PC-9 (cell line): ENCODE measurements around the gene ABCC6. TPM values are rescaled to one million over a fixed set of nuclear protein-coding genes. Genes with fewer than 3 reads are reported as not detected.

Experiments
- BruUV-seq: library from RNA; stranded (reverse); fragments of 400-500 nt; replicated peaks from 2 replicates; lab custom pipeline; 2021; lab: Mats Ljungman, UMichigan
- CTCF ChIA-PET: fragments of 300-600 bp; sonication (Branson Sonifier 250); formaldehyde crosslinking; loops from one replicate; lab custom pipeline; 2022; ENCODE audit warnings: antibody characterized with exemption; lab: Charles Lee
- POLR2A ChIA-PET: fragments of 300-600 bp; sonication (Branson Sonifier 250); formaldehyde crosslinking; loops from one replicate; lab custom pipeline; 2022; ENCODE audit warnings: antibody characterized with exemption; ENCODE audit not compliant: unreplicated experiment; lab: Charles Lee
- DNase-seq, 2 experiments: peaks; one replicate each; pipeline versions ENCODE4 v3.0.0 to v3.0.0-alpha.2; 2015 to 2022; ENCODE audit warnings: mixed read lengths in 1 of 2
- H2AFZ ChIP-seq: fragments of 200-600 bp; sonication (generic); 2 replicates; pipeline ENCODE4 v1.8.1; 2017; ENCODE audit warnings: antibody characterized with exemption
- H3F3A ChIP-seq: fragments of 200-600 bp; sonication (generic); 2 replicates; pipeline ENCODE4 v1.8.1; 2017; ENCODE audit warnings: antibody characterized with exemption, mild to moderate bottlenecking, low read depth; ENCODE audit not compliant: insufficient read depth
- H3K27ac ChIP-seq: fragments of 200-600 bp; sonication (generic); 2 replicates; pipeline ENCODE4 v1.6.1; 2016; ENCODE audit warnings: mixed run types
- H3K27me3 ChIP-seq: fragments of 200-600 bp; sonication (generic); 2 replicates; pipeline ENCODE4 v1.6.1; 2016; ENCODE audit warnings: low read depth, mixed run types; ENCODE audit not compliant: insufficient read depth
- H3K36me3 ChIP-seq: fragments of 200-600 bp; sonication (generic); 2 replicates; pipeline ENCODE4 v1.6.1; 2016; ENCODE audit warnings: low read depth, mixed run types
- H3K4me1 ChIP-seq: fragments of 200-600 bp; sonication (generic); replicated peaks from 2 replicates; pipeline ENCODE4 v1.6.1; 2016; ENCODE audit warnings: mixed run types; ENCODE audit not compliant: insufficient read depth
- H3K4me2 ChIP-seq: fragments of 200-600 bp; sonication (generic); 2 replicates; pipeline ENCODE4 v1.6.1; 2017; ENCODE audit warnings: mixed run types
- H3K4me3 ChIP-seq: fragments of 200-600 bp; sonication (generic); 2 replicates; pipeline ENCODE4 v1.6.1; 2016; ENCODE audit warnings: mixed run types
- H3K79me2 ChIP-seq: fragments of 200-600 bp; sonication (generic); 2 replicates; pipeline ENCODE4 v1.6.1; 2017; ENCODE audit warnings: low read depth, mixed run types
- H3K9me2 ChIP-seq: fragments of 200-600 bp; sonication (generic); 2 replicates; pipeline ENCODE4 v1.8.1; 2017; ENCODE audit warnings: mild to moderate bottlenecking; ENCODE audit not compliant: insufficient read depth
- H3K9me3 ChIP-seq: fragments of 200-600 bp; sonication (generic); 2 replicates; pipeline ENCODE4 v1.8.1; 2016; ENCODE audit warnings: low read depth; ENCODE audit not compliant: insufficient read depth
- H4K20me1 ChIP-seq: fragments of 200-600 bp; sonication (generic); 2 replicates; pipeline ENCODE4 v1.8.1; 2017; ENCODE audit not compliant: insufficient read depth
- EZH2 ChIP-seq: fragments of 200-600 bp; sonication (generic); IDR thresholded peaks from 2 replicates; pipeline ENCODE4 v1.8.0; 2017; ENCODE audit warnings: antibody characterized with exemption, low read depth
- intact Hi-C: fragments of 100-400 bp; cut with micrococcal nuclease; formaldehyde crosslinking; loops from one replicate; pipeline ENCODE4 v1.10.0; 2022; ENCODE audit not compliant: unreplicated experiment
- total RNA-seq: library from RNA; stranded (reverse); gene quantifications from 2 replicates; pipeline ENCODE4 v1.2.3, GENCODE V29; 2021
- TF ChIP-seq, protein P1 (sequence below): fragments of 200-600 bp; sonication (generic); conservative IDR thresholded peaks from 2 replicates; pipeline ENCODE4 v1.6.1; 2017; ENCODE audit warnings: mixed run types, antibody characterized with exemption, mild to moderate bottlenecking, moderate library complexity

ABCC6 gene
- total RNA-seq, 1 experiment from 2014 or later, result 2.8 TPM

DNA sequence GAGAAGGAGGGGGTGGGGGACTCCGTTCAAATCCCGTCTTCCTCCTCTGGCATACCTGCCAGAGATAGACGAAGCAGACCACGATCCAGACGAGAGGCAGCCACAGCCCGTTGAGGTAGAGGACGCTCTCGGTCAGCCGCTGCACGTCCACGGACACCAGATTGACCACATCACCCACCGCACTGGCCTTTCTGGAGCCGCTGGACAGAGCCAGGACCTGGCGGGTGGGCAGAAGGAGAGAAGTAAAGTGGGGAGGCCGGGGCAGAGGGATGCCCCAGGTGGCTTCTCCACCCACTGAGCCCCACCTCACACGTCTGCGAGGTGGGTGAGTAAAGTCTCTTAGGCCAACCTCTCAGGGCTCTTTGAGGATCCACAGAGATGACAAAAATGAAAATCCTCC is 25.3 kb downstream of the ABCC6 start:
- H3K9me2 ChIP-seq, result no peaks in the 10 kb centered on the region
- CTCF ChIA-PET, result no interaction called here
- no peaks in the 10 kb centered on the region; the same call in 1 of the 2 replicates for H3F3A ChIP-seq
- DNase-seq, result no peak
- no TSS peak for BruUV-seq
- H3K4me3 ChIP-seq, result no peak overlapping the region
- H3K36me3 ChIP-seq, result no peaks in the 10 kb centered on the region
- H3K27me3 ChIP-seq, result no peaks in the 10 kb centered on the region
- intact Hi-C loops, result no loop called here
- H3K9me3 ChIP-seq, result no peaks in the 10 kb centered on the region
- peaks cover 15% of the 10 kb centered on the region for H3K4me1 ChIP-seq
- POLR2A ChIA-PET, result no interaction called here
- no peaks in the 10 kb centered on the region for H3K79me2 ChIP-seq
- no peak overlapping the region for H3K27ac ChIP-seq
- no peaks in the 10 kb centered on the region for H4K20me1 ChIP-seq
- no peak overlapping the region for H2AFZ ChIP-seq
- TF ChIP-seq EZH2, result no peak
- TF ChIP-seq, protein P1, sequence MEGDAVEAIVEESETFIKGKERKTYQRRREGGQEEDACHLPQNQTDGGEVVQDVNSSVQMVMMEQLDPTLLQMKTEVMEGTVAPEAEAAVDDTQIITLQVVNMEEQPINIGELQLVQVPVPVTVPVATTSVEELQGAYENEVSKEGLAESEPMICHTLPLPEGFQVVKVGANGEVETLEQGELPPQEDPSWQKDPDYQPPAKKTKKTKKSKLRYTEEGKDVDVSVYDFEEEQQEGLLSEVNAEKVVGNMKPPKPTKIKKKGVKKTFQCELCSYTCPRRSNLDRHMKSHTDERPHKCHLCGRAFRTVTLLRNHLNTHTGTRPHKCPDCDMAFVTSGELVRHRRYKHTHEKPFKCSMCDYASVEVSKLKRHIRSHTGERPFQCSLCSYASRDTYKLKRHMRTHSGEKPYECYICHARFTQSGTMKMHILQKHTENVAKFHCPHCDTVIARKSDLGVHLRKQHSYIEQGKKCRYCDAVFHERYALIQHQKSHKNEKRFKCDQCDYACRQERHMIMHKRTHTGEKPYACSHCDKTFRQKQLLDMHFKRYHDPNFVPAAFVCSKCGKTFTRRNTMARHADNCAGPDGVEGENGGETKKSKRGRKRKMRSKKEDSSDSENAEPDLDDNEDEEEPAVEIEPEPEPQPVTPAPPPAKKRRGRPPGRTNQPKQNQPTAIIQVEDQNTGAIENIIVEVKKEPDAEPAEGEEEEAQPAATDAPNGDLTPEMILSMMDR, result no peak
- H3K4me2 ChIP-seq, result no peak overlapping the region

DNA sequence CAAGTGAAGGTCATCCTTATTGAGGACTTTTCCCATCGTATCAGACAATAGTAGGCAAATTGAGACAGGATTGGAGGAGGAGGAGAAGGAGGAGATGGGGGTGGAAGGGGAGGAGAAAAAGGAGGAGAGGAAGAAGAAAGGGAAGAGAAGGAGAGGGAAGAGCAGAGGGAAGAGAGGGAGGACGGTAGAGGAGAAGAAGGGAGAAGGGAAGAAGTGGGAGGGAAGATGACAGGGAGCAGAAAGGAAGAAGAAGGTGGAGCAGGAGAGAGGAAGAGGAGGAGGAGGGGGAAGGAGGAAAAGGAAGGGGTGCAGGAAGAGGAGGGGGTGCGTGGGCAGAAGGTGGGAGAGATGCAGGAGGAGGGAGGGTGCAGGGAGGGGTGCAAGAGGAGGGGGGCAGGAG is 26.0 kb downstream of the ABCC6 start:
- no peaks in the 10 kb centered on the region for H3K9me3 ChIP-seq
- H3F3A ChIP-seq, result no peaks in the 10 kb centered on the region; the same call in 1 of the 2 replicates
- BruUV-seq, result no TSS peak
- H4K20me1 ChIP-seq, result no peaks in the 10 kb centered on the region
- TF ChIP-seq, protein P1, result no peak
- no peak for TF ChIP-seq EZH2
- no peaks in the 10 kb centered on the region for H3K27me3 ChIP-seq
- no peak for DNase-seq
- no peak overlapping the region for H3K4me3 ChIP-seq
- H3K27ac ChIP-seq, result no peak overlapping the region
- H2AFZ ChIP-seq, result no peak overlapping the region
- intact Hi-C loops, result no loop called here
- CTCF ChIA-PET, result no interaction called here
- no peaks in the 10 kb centered on the region for H3K36me3 ChIP-seq
- no peaks in the 10 kb centered on the region for H3K79me2 ChIP-seq
- POLR2A ChIA-PET, result no interaction called here
- no peak overlapping the region for H3K4me2 ChIP-seq
- H3K4me1 ChIP-seq, result peaks cover 15% of the 10 kb centered on the region
- H3K9me2 ChIP-seq, result no peaks in the 10 kb centered on the region

DNA sequence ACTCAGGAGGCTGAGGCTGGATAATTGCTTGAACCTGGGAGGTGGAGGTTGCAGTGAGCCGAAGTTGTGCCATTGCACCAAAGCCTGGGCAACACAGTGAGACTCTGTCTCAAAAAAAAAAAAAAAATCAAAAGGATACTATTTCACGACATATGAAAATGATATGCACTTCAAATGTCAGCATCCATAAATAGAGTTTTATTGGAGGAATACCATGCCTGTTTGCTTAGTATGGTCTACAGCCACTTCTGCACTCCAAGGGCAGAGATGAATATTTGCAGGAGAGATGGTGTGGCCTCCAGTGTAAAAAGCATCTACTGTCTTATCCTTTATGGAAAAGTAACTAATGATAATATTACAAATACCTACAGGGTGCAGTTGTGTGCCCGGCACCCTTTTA is 27.2 kb downstream of the ABCC6 start:
- no peaks in the 10 kb centered on the region for H3K79me2 ChIP-seq
- DNase-seq, result no peak
- TF ChIP-seq, protein P1, result no peak
- TF ChIP-seq EZH2, result no peak
- H3K36me3 ChIP-seq, result no peaks in the 10 kb centered on the region
- H3K27me3 ChIP-seq, result no peaks in the 10 kb centered on the region; the same call in 1 of the 2 replicates
- H2AFZ ChIP-seq, result no peak overlapping the region
- H3K27ac ChIP-seq, result no peak overlapping the region
- H4K20me1 ChIP-seq, result no peaks in the 10 kb centered on the region
- H3K4me1 ChIP-seq, result peaks cover 15% of the 10 kb centered on the region
- CTCF ChIA-PET, result no interaction called here
- H3F3A ChIP-seq, result no peaks in the 10 kb centered on the region; the same call in 1 of the 2 replicates
- BruUV-seq, result no TSS peak
- no peaks in the 10 kb centered on the region for H3K9me2 ChIP-seq
- no peak overlapping the region for H3K4me3 ChIP-seq
- no peaks in the 10 kb centered on the region for H3K9me3 ChIP-seq
- intact Hi-C loops, result no loop called here
- no peak overlapping the region for H3K4me2 ChIP-seq
- POLR2A ChIA-PET, result no interaction called here
